Measurements from ENCODE around the gene PXMP4.

- TF ChIP-seq EZH2 (IDR thresholded peaks at IDR 0.05): no peak
- no peak for TF ChIP-seq POLR2AphosphoS5 (IDR thresholded peaks at IDR 0.05; ENCODE audit: borderline replicate concordance, low read depth, low read length)
- no peak for TF ChIP-seq FOXP2 (optimal IDR thresholded peaks at IDR 0.05; ENCODE audit: control extremely low read depth, extremely low read length, insufficient read depth)
These were observed 47.6 kb upstream of the PXMP4 start for GRCh38 chr20:33767777-33768138.
